ENCODE results near the gene CD93. TPM values are rescaled to one million over a fixed set of nuclear protein-coding genes. Genes with fewer than 3 reads are reported as not detected.

CD93 gene
- total RNA-seq, 6 experiments from 2014 or later = not detected

- DNase-seq = no peak
- H3K4me3 Mint-ChIP-seq = no peak overlapping the region
- no peaks in the 10 kb centered on the region for H3K9me3 Mint-ChIP-seq
- no peaks in the 10 kb centered on the region for H3K36me3 Mint-ChIP-seq (ENCODE audit: low read depth)
- peaks cover 14% of the 10 kb centered on the region for H3K4me1 Mint-ChIP-seq (ENCODE audit: low read depth)
- no peak overlapping the region for H3K27ac Mint-ChIP-seq
- TF ChIP-seq CTCF (IDR thresholded peaks at IDR 0.05) = no peak
- H3K27me3 Mint-ChIP-seq (ENCODE audit: insufficient read depth) = peaks cover 36% of the 10 kb centered on the region
Measured at GRCh38 chr20:23114448-23115082, 28.4 kb upstream of the CD93 start.

- no peak for TF ChIP-seq CTCF (IDR thresholded peaks at IDR 0.05)
- Mint-ChIP-seq H3K4me3 (no peak overlapping the region), H3K27me3 (ENCODE audit: insufficient read depth) (peaks cover 39% of the 10 kb centered on the region), H3K27ac (no peak overlapping the region), H3K9me3 (no peaks in the 10 kb centered on the region), H3K36me3 (ENCODE audit: low read depth) (no peaks in the 10 kb centered on the region), H3K4me1 (ENCODE audit: low read depth) (peaks cover 14% of the 10 kb centered on the region)
- no peak for DNase-seq
Measured at GRCh38 chr20:23114018-23114417, 27.9 kb upstream of the CD93 start.

- no peak for TF ChIP-seq CTCF (IDR thresholded peaks at IDR 0.05)
- no peak overlapping the region for H3K27ac Mint-ChIP-seq
- H3K9me3 Mint-ChIP-seq = no peaks in the 10 kb centered on the region
- no peak for DNase-seq
- H3K4me3 Mint-ChIP-seq = no peak overlapping the region
- no peaks in the 10 kb centered on the region for H3K36me3 Mint-ChIP-seq (ENCODE audit: low read depth)
- peaks cover 38% of the 10 kb centered on the region for H3K27me3 Mint-ChIP-seq (ENCODE audit: insufficient read depth)
- H3K4me1 Mint-ChIP-seq (ENCODE audit: low read depth) = peaks cover 14% of the 10 kb centered on the region
Measured at GRCh38 chr20:23112595-23112994, 26.5 kb upstream of the CD93 start.

- no peak for DNase-seq
- TF ChIP-seq CTCF (IDR thresholded peaks at IDR 0.05) = no peak
- peaks cover 38% of the 10 kb centered on the region for H3K27me3 Mint-ChIP-seq (ENCODE audit: insufficient read depth)
Measured at GRCh38 chr20:23111944-23112342, 25.8 kb upstream of the CD93 start.

GRCh38 chr20:23111307-23111943, 25.3 kb upstream of the CD93 start:
- DNase-seq = no peak
- H3K4me3 Mint-ChIP-seq = no peak overlapping the region
- H3K4me1 Mint-ChIP-seq (ENCODE audit: low read depth) = peaks cover 4% of the 10 kb centered on the region; the same call in 1 of the 2 replicates
- H3K27me3 Mint-ChIP-seq (ENCODE audit: insufficient read depth) = peaks cover 40% of the 10 kb centered on the region
- no peaks in the 10 kb centered on the region for H3K9me3 Mint-ChIP-seq
- no peaks in the 10 kb centered on the region for H3K36me3 Mint-ChIP-seq (ENCODE audit: low read depth)
- no peak for TF ChIP-seq CTCF (IDR thresholded peaks at IDR 0.05)
- H3K27ac Mint-ChIP-seq = no peak overlapping the region

More at GRCh38 chr20:23111944-23112342, 25.8 kb upstream of the CD93 start:
- H3K4me1 Mint-ChIP-seq (ENCODE audit: low read depth) = peaks cover 9% of the 10 kb centered on the region
- H3K27ac Mint-ChIP-seq = no peak overlapping the region
- H3K9me3 Mint-ChIP-seq = no peaks in the 10 kb centered on the region
- H3K4me3 Mint-ChIP-seq = no peak overlapping the region
- no peaks in the 10 kb centered on the region for H3K36me3 Mint-ChIP-seq (ENCODE audit: low read depth)

Measured in HFFc6 (cell line).